ENCODE results near the gene CFAP52.
"Not testable (repeated sequence)": the region's sequence is repeated elsewhere in the genome, so short reads cannot be mapped to it uniquely, and the experiment has no call there.

CFAP52 gene

GRCh38 chr17:9576521-9577372 lies at the start of gene CFAP52:
Gene CFAP52, plus strand, starts transcription at chr17:9576642. Its CDS starts 54 bp downstream, at chr17:9576696.
- FAIRE-seq: no peak

GRCh38 chr17:9527788-9528187 lies 48.7 kb upstream of the CFAP52 start:
- FAIRE-seq: no peak

DNA sequence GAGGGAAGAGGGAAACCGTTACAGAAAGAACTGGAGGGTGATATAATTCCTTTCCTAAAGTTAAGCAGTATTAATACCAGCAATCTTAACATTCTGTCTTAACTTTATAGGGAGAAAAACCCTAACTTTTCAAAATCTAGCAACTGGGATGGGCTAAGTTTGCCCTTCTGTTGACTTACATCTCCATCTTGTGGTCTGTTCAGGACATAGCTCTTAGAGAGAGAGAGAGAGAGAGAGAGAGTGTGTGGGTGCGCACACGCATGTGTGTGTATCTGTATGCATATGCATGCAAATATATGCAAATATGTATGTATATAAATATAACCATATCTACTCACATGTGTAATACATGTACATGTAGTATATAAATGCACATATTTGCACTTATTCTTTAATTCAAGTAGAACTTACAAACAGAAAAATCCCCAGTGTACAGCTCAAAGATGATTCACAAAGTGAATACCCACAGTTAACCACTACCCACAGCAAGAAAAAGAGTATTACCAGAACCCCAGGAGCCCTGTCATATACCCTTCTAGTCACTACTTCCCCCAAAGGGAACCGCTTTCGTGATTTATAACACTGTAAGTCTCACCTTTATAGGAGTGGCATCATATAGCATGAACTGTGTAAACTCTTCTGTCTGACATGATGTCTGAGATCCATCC lies 47.3 kb upstream of the CFAP52 start:
- no peak for FAIRE-seq

DNA sequence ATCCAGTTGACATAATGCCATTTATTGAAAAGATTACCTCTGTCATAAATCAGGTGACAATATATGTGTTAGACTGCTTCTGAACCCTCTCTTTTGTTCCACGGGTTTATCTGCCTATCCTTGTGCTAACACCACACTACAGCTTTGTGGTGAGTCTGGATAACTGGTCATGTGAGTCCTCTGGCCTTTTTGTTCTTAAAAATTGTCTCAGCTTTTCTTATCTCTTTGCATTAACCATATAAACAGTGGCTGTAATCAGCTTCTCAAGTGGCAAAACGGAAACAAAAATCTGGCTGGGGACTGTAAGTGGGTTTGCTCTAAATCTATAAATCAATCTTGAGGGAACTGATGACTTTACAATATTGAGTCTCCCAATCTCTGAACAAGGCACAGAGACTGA lies 45.4 kb upstream of the CFAP52 start:
- FAIRE-seq: no peak

- FAIRE-seq: no peak
Measured at GRCh38 chr17:9532715-9533114, 43.7 kb upstream of the CFAP52 start.

DNA sequence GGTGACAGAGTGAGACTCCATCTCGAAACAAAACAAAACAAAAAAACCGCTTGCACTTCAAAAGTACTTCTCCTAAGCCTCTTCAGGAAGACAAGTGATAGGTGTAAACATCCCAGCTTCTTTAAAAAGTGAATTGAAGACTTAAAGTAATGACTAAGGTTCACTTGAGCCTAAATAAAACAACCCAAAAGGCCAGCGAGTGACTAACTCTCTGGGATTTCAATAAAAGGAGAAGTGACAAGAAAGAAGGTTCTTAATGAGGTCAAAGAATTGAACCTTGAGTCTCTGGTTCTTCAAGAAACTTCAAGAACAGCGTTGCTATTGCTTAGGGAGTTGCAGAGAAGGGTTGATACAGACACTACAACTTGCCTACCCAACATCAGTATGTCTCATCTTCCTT lies 43.0 kb upstream of the CFAP52 start:
- FAIRE-seq: no peak

GRCh38 chr17:9536061-9536460 lies 40.4 kb upstream of the CFAP52 start:
- FAIRE-seq: no peak

DNA sequence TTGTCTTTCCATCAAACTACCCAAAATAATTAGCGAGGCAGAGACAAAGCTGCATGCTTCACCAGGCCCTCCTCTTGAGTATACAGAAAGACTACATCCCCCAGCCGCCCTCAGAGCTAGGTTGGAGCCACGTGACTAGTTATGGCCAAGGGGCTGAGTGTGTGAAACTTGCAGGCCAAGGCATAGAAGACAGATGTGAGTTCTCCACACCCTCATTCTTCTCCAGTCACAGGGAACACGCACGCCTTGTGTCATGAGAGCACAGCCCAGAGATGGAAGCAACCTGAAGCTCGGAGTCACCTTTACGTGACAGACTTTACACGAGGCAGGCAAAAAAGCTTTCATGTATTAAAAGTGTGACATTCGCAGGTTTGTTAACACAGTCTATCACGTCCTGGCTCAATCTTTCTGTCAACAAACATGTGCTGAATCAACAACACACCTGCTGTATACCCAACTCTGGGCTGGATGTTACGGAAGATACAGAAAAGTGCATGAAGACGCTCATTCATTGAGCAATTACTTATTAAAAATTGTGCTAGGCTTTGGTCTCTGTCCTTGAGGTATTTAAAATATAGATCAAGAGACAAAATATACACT lies 39.2 kb upstream of the CFAP52 start:
- FAIRE-seq: no peak

DNA sequence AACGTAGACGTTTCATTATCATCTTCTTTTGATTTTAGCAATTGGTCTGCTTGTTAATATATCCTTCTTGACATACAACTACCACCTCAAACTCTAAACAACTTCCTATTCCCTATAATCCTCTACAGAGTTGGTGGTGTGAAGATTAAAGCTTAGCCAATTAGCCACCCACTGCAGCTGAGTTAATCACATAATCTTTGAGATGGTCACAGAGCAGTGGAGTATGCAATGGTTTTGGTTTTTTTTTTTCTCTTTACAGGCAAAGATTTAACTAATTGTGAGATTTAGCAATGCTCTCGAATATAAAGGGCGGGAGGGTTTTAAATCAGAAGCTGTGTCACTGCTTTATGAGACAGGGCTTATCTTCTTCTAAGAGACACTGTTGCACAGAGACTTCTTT lies 37.8 kb upstream of the CFAP52 start:
- no peak for FAIRE-seq

DNA sequence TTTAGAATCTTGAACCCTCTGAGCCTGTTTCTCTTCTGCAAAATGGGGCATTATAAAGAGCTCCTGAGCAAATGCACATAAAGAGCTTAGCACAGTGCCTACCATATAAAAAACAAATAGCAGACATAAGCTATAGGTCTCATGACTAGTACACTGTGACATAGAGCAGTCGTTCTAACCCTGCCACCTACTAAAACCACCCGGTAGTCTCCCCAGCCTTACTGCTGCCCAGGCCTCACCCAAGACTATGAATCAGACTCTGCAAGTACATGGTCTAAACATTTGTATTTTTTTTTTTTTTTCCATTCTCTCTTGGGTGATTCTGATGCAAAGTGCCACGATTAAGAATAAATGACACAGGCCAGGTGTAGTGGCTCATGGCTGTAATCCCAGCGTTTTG lies 34.7 kb upstream of the CFAP52 start:
- FAIRE-seq: no peak

DNA sequence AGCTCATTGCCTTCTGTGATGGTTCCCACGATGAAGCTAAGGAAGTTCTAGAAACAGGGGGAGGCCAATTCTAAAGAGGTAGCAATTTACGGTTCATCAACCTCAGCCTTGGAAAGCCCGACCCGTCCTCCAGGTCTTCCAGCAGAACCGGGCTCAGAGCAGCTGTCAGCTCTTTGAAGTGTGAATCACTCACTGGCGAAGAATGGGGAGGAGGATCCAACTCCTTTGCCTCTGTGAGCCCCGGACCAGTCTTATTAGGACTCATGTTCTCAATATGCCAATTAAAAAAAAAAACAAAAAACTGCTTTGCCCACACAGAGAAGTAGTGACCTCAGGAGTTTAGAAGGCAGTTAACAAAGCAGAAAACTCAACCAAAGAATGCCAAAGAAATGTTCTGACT lies 32.2 kb upstream of the CFAP52 start:
- no peak for FAIRE-seq

GRCh38 chr17:9549215-9549614 lies 27.2 kb upstream of the CFAP52 start:
- FAIRE-seq: no peak

GRCh38 chr17:9553181-9553580 lies 23.3 kb upstream of the CFAP52 start:
- peak; percentile 97 for FAIRE-seq

- FAIRE-seq: no peak
Measured at GRCh38 chr17:9553596-9553995, 22.8 kb upstream of the CFAP52 start.

GRCh38 chr17:9554715-9555114 lies 21.7 kb upstream of the CFAP52 start:
- not testable (repeated sequence) for FAIRE-seq

DNA sequence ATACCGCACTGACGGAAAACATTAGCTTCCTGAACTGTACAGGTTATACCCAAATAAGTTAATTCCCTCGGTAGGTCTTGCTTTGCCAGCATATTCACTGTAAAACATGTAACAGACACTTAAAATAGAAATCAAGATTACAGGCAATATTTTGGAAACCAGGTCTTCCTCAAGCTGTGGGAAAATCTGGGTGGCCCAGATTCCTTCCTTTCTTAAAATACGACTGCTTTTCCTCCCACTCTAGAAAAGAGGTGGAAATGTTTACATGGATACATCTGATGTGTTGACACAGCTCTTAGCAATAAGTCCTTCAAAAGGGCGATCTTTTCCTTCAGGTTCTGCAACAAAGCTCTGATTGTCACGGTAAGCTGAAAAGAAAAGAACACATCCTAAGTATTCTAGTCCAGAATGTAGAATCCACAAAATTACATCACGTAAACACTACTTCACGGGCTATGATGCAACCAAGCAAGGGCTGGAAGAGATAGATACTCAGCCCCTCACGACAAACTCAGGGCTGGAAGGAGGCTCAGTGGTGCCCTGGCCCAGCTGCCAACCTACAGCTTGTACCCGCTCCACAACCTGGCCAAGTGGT lies 19.2 kb upstream of the CFAP52 start:
- peak; percentile 85 for FAIRE-seq

DNA sequence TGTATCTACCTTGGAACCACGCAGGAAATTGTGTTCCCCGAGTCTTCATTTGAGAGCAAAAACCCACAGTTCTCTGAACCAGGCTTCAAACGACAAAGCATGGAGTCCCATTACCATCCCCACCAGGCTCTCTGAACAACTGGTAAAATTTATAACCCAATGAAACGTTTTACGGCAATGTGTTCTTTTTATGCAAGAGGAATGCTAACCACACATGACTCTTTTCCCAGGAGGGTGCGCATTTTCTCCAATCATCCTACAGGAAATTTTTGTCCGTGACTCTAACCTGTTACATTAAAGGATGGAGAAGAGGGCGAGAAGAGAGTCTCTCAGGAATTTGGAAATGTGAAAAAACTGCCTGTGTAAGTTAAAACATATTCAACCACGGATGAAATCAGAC lies 18.6 kb upstream of the CFAP52 start:
- peak; percentile 57 for FAIRE-seq

DNA sequence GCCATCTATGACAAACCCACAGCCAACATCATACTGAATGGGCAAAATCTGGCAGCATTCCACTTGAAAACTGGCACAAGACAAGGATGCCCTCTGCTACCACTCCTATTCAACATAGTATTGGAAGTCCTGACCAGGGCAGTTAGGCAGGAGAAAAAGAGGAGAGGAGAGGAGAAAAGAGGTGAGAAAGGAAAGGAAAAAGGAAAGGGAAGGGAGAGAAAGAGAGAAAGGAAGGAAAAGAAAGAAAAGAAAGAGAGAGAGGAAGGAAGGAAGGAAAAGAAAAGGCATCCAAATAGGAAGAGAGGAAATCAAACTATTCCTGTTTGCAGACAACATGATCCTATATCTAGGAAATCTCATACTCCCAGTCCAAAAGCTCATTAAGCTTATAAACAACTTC lies 12.3 kb upstream of the CFAP52 start:
- FAIRE-seq: no peak

GRCh38 chr17:9566067-9566466 lies 10.4 kb upstream of the CFAP52 start:
- FAIRE-seq: peak; percentile 35

DNA sequence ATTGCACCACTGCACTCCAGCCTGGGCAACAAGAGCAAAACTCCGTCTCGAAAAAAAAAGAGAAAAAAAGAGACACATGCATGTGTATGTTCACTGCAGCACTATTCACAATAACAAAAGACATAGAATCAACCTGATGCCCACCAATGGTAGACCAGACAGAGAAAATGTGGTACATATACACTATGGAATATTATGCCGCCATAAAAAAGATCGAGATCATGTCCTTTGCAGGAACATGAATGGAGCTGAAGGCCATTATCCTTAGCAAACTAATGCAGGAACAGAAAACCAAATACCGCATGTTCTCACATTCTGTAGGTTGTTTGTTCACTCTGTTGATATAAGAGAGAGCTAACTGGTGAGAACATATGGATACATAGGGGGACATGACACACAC lies 9.7 kb upstream of the CFAP52 start:
- FAIRE-seq: not testable (repeated sequence)

DNA sequence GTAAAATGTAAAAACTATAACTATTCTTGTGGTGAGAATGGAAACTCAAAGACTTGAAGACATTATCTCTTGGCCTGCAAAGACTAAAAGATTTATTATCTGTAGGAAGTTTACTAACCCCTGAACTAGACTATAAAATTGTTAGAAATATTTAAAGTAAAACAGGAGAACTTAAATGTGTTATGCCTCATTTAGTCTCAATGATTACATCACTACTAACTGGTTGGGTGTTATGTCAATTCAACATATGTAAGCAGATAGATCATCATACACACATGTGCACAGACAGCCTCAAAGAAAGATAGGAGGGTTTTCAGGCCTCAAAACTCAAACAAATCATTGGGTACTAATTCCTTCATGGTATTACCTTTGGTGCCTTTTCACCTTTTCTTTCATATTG lies 8.4 kb upstream of the CFAP52 start:
- no peak for FAIRE-seq

DNA sequence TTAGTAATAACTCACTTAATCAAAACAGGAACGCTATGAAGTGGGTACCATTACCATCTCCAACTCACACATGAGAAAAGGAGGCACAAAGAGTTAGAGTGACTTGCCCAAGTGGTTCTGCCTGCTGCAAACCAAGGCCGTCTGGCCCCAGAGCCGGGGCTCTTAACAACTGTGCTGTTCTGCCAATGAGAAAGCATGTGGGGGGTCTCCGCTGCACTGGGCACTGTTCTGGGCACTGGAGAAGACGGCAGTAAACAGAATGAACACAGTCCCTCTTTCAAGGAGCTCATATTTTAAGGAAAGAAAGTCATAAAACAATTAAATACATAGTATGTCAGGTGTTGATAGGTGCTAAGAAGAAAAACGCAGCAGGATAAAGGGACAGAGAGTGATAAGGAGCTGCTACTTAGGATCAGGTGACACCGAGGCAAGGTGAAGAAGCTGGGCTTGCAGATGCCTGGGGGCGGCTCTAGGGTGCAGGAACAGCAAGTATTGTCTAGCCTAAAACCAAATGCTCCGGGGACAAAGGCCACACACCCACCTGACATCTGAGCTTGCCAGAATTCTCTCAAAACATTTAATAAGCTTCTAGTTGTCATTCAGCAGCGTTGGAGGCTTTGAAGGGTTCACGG lies 7.4 kb upstream of the CFAP52 start:
- no peak for FAIRE-seq

DNA sequence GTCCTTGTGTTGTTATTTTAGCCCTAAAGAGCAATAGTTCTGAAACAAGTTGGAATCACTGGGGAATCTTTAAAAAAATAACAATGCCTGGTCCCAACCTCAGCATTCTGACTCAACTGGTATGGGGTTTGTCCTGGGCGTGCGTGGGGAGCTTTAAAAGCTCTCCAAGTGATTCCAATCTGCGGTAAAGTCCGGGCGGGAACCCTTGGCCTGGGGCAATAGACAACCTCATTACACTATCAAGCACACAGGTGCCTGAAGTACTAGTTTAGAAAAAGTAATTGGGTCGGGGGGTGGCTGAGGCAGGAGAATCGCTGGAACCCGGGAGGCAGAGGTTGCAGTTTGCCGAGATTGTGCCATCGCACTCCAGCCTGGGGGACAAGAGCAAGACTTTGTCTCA lies 5.2 kb upstream of the CFAP52 start:
- FAIRE-seq: no peak
